Neural cell (in vitro differentiated cells): Measurements from ENCODE around the gene BTRC. TPM values are rescaled to one million over a fixed set of nuclear protein-coding genes. Genes with fewer than 3 reads are reported as not detected.

Source experiments
- H2AFZ ChIP-seq: fragments of 200-600, 300-800 bp; sonication (generic), shearing (Covaris generic); 2 replicates; pipeline ENCODE4 v1.6.0; 2014; ENCODE audit warnings: low read depth, mild to moderate bottlenecking, antibody characterized with exemption, low read length, moderate library complexity
- H3F3A ChIP-seq: fragments of 200-600 bp; shearing (Covaris generic); 2 replicates; pipeline ENCODE4 v1.6.1; 2016; ENCODE audit warnings: mild to moderate bottlenecking, moderate library complexity, mixed read lengths, antibody characterized with exemption, low read length; ENCODE audit not compliant: insufficient read depth, poor library complexity, severe bottlenecking
- H3K27ac ChIP-seq: fragments of 200-600, 300-800 bp; sonication (generic), shearing (Covaris generic); 2 replicates; pipeline ENCODE4 v1.5.1; 2014; ENCODE audit warnings: mild to moderate bottlenecking, low read length, moderate library complexity
- H3K27me3 ChIP-seq: fragments of 300-800, 200-600 bp; sonication (generic), shearing (Covaris generic); 2 replicates; pipeline ENCODE4 v1.6.0; 2014; ENCODE audit warnings: mild to moderate bottlenecking, low read depth, low read length, moderate library complexity; ENCODE audit not compliant: insufficient read depth
- H3K36me3 ChIP-seq: fragments of 300-800, 200-600 bp; sonication (generic), shearing (Covaris generic); 2 replicates; pipeline ENCODE4 v1.5.1; 2014; ENCODE audit warnings: mild to moderate bottlenecking, antibody characterized with exemption, low read length, moderate library complexity; ENCODE audit not compliant: insufficient read depth
- H3K4me2 ChIP-seq: fragments of 300-800, 200-600 bp; sonication (generic), shearing (Covaris generic); 2 replicates; pipeline ENCODE4 v1.6.0; 2014; ENCODE audit warnings: mild to moderate bottlenecking, low read length
- H3K4me3 ChIP-seq: fragments of 300-800, 200-600 bp; sonication (generic), shearing (Covaris generic); 2 replicates; pipeline ENCODE4 v1.5.1; 2014; ENCODE audit warnings: mild to moderate bottlenecking, low read length, moderate library complexity
- H3K79me2 ChIP-seq: fragments of 200-600 bp; shearing (Covaris generic); replicated peaks from 2 replicates; pipeline ENCODE4 v1.6.0; 2014; ENCODE audit warnings: mild to moderate bottlenecking, low read length, moderate library complexity; ENCODE audit not compliant: insufficient read depth
- H3K9ac ChIP-seq: fragments of 300-800, 200-600 bp; sonication (generic), shearing (Covaris generic); 2 replicates; pipeline ENCODE4 v1.6.1; 2016; ENCODE audit warnings: mild to moderate bottlenecking, low read length, mixed read lengths
- H3K9me2 ChIP-seq: fragments of 200-600 bp; shearing (Covaris generic); 2 replicates; pipeline ENCODE4 v1.6.1; 2016; ENCODE audit warnings: mild to moderate bottlenecking, low read length, mixed read lengths; ENCODE audit not compliant: insufficient read depth
- H3K9me3 ChIP-seq: fragments of 200-600, 300-800 bp; sonication (generic), shearing (Covaris generic); 2 replicates; pipeline ENCODE4 v1.6.1; 2016; ENCODE audit warnings: mild to moderate bottlenecking, mixed run types, low read length, moderate library complexity, mixed read lengths
- H4K20me1 ChIP-seq: fragments of 200-600 bp; shearing (Covaris generic); 2 replicates; pipeline ENCODE4 v1.6.1; 2016; ENCODE audit warnings: mild to moderate bottlenecking, mixed run types; ENCODE audit not compliant: insufficient read depth
- CTCF ChIP-seq: fragments of 450-650 bp; IDR thresholded peaks from 2 replicates; pipeline ENCODE4 v1.5.1; 2014; ENCODE audit warnings: antibody characterized with exemption, mild to moderate bottlenecking, moderate library complexity; ENCODE audit not compliant: poor library complexity, severe bottlenecking
- EP300 ChIP-seq: fragments of 450-650 bp; conservative IDR thresholded peaks from 2 replicates; pipeline ENCODE4 v1.6.1; 2014; ENCODE audit warnings: antibody characterized with exemption, mild to moderate bottlenecking, moderate library complexity; ENCODE audit not compliant: poor library complexity, severe bottlenecking
- EZH2 ChIP-seq: fragments of 200-600, 300-800 bp; shearing (Covaris generic), sonication (generic); IDR thresholded peaks from 2 replicates; pipeline ENCODE4 v1.6.1; 2014; ENCODE audit warnings: antibody characterized with exemption, low read length, borderline replicate concordance, mild to moderate bottlenecking; ENCODE audit not compliant: insufficient read depth, poor library complexity, severe bottlenecking
- MXI1 ChIP-seq: fragments of 450-650 bp; conservative IDR thresholded peaks from 2 replicates; pipeline ENCODE4 v1.6.1; 2014; ENCODE audit warnings: antibody characterized with exemption, mild to moderate bottlenecking; ENCODE audit not compliant: poor library complexity, severe bottlenecking
- POLR2AphosphoS5 ChIP-seq: IDR thresholded peaks from 2 replicates; pipeline ENCODE4 v1.6.1; 2012
- RAD21 ChIP-seq: fragments of 450-650 bp; conservative IDR thresholded peaks from 2 replicates; pipeline ENCODE4 v1.6.1; 2014; ENCODE audit warnings: antibody characterized with exemption, mild to moderate bottlenecking, moderate library complexity
- REST ChIP-seq: IDR thresholded peaks from 2 replicates; pipeline ENCODE4 v1.6.1; 2012; ENCODE audit warnings: borderline replicate concordance
- SMC3 ChIP-seq: fragments of 450-650 bp; conservative IDR thresholded peaks from 2 replicates; pipeline ENCODE4 v1.6.1; 2014; ENCODE audit warnings: antibody characterized with exemption, mild to moderate bottlenecking, moderate library complexity; ENCODE audit not compliant: poor library complexity
- TAF1 ChIP-seq: IDR thresholded peaks from 2 replicates; pipeline ENCODE4 v1.6.1; 2012; ENCODE audit warnings: low read depth
- polyA plus RNA-seq: library from polyadenylated mRNA; depleted of rRNA; stranded (reverse); fragments of >200 nt; gene quantifications from 2 replicates; pipeline ENCODE4 v1.2.3, GENCODE V29; 2014

Gene BTRC
- polyA plus RNA-seq, 1 donor from 2014 or later, result 32.6 TPM

GRCh38 chr10:101573885-101574753 is 220.2 kb downstream of the BTRC start:
- TF ChIP-seq SMC3 (no peak), REST (no peak), CTCF (no peak), EZH2 (no peak), MXI1 (no peak), TAF1 (no peak), RAD21 (no peak), EP300 (no peak)
- Histone ChIP-seq H3K4me2 (no peak overlapping the region), H3K9me3 (no peaks in the 10 kb centered on the region), H3K36me3 (no peaks in the 10 kb centered on the region), H3K9ac (no peak overlapping the region), H2AFZ (no peak overlapping the region), H4K20me1 (no peaks in the 10 kb centered on the region), H3K27me3 (peaks cover 13% of the 10 kb centered on the region), H3F3A (no peaks in the 10 kb centered on the region), H3K79me2 (no peaks in the 10 kb centered on the region), H3K9me2 (no peaks in the 10 kb centered on the region), H3K27ac (no peak overlapping the region), H3K4me3 (no peak overlapping the region)

DNA sequence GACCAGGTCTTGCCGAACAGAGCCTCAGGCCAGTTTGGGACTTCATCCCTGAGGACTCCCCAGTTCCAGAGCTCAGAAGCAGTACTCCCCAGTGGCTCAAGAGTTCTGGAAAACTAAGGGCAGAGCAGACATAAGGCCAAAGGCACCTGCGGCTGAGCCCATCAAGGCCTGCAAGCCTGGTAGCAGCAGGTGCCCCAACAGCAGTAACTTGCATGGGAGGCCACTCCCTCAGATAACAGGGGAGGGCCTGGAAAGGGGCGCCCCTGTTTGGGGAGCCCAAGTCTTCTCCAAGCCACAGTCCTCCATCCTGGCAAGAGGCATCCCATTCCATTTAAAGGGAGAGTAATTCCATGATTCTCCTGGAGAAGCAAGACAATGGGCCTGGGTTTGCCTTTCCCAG is 221.1 kb downstream of the BTRC start:
- Histone ChIP-seq H3K9me2 (no peaks in the 10 kb centered on the region), H3K9me3 (no peaks in the 10 kb centered on the region)

More for the DNA sequence above, 221.1 kb downstream of the BTRC start:
- no peaks in the 10 kb centered on the region for H4K20me1 ChIP-seq
- no peak overlapping the region for H3K9ac ChIP-seq
- H3K4me2 ChIP-seq, result no peak overlapping the region
- H2AFZ ChIP-seq, result no peak overlapping the region
- no peaks in the 10 kb centered on the region for H3F3A ChIP-seq
- no peak for TF ChIP-seq RAD21
- TF ChIP-seq CTCF, result no peak
- no peak for TF ChIP-seq EZH2
- no peak for TF ChIP-seq POLR2AphosphoS5
- no peak for TF ChIP-seq REST
- no peak for TF ChIP-seq TAF1
- TF ChIP-seq SMC3, result no peak
- no peak for TF ChIP-seq EP300
- no peak for TF ChIP-seq MXI1
- H3K27me3 ChIP-seq, result peaks cover 4% of the 10 kb centered on the region
- no peaks in the 10 kb centered on the region for H3K79me2 ChIP-seq
- no peak overlapping the region for H3K27ac ChIP-seq
- H3K4me3 ChIP-seq, result no peak overlapping the region
- H3K36me3 ChIP-seq, result no peaks in the 10 kb centered on the region
